Bronchial epithelial cell (primary cell): Measurements from ENCODE around the gene ASIC4. TPM values are rescaled to one million over a fixed set of nuclear protein-coding genes. Genes with fewer than 3 reads are reported as not detected.

Experiments used
- DNase-seq: peaks from one replicate; pipeline ENCODE4 v3.0.0-alpha.2; 2010; ENCODE audit warnings: low read depth
- FAIRE-seq: peaks from 2 replicates; lab custom pipeline; 2011; peaks lifted over from hg19 to GRCh38; lab: Jason Lieb, UNC
- H3K27me3 ChIP-seq: 2 replicates; pipeline ENCODE4 v1.5.1; 2011; ENCODE audit warnings: low read length; ENCODE audit not compliant: control insufficient read depth, insufficient read depth
- H3K36me3 ChIP-seq: 2 replicates; pipeline ENCODE4 v1.5.1; 2011; ENCODE audit warnings: low read length; ENCODE audit not compliant: control insufficient read depth, insufficient read depth
- H3K4me3 ChIP-seq: 2 replicates; pipeline ENCODE4 v1.5.1; 2011; ENCODE audit warnings: mild to moderate bottlenecking, low read depth, low read length, control low read depth
- total RNA-seq: library from RNA; depleted of rRNA; stranded (reverse); fragments of >200 nt; gene quantifications from 2 replicates; pipeline ENCODE4 v1.2.1, GENCODE V29; 2014
- TF ChIP-seq, protein P1 (sequence below): IDR thresholded peaks from 2 replicates; pipeline ENCODE4 v1.5.1; 2011; ENCODE audit warnings: mild to moderate bottlenecking, moderate library complexity, low read length, control low read depth, inconsistent platforms; ENCODE audit not compliant: insufficient read depth, severe bottlenecking

ASIC4 gene
- total RNA-seq, 1 donor from 2014 or later: 0.53 TPM

DNA sequence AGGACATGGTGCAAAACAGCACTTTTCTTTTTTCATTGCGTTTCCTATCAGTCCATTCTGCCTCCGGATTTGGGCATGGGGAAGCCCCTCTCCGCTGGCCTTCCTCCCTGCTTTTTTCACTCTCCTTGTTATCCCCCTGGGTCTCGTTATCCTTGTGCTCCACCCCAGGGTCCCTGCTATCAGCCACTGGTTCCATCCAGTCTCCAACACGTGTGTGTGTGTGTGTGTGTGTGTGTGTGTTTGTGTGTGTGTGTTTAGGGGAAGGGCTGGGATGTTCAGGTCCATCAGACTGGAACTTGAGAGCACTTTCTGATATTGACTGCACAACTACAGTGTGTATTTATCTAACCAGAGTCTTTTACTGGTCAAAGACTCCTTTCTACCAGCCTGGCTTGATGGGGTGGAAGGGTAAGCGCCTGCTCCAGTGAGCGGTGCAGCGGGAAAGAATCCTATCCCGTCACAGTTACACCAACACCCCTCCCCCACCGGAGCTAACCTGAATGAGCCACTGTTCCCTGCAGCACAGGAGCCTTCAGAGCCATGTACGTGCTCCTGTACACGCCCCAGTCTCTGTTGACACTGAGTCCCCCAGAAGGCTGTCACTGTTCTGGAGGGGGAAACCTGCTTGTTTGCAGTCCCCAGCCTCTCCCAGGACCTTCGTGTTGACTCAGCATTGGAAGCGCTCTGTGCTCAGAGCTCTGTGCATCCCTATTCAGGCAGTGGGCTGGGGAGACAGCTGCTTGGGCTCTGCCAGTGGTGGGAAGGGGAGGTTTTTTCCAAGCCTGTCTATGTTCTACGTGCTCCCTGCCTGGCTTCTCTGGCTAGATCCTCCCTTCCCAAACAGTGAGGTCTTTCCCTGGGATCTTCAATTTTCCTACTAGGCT is 62.5 kb downstream of the ASIC4 start:
- FAIRE-seq: peak; percentile 96
- TF ChIP-seq, protein P1, sequence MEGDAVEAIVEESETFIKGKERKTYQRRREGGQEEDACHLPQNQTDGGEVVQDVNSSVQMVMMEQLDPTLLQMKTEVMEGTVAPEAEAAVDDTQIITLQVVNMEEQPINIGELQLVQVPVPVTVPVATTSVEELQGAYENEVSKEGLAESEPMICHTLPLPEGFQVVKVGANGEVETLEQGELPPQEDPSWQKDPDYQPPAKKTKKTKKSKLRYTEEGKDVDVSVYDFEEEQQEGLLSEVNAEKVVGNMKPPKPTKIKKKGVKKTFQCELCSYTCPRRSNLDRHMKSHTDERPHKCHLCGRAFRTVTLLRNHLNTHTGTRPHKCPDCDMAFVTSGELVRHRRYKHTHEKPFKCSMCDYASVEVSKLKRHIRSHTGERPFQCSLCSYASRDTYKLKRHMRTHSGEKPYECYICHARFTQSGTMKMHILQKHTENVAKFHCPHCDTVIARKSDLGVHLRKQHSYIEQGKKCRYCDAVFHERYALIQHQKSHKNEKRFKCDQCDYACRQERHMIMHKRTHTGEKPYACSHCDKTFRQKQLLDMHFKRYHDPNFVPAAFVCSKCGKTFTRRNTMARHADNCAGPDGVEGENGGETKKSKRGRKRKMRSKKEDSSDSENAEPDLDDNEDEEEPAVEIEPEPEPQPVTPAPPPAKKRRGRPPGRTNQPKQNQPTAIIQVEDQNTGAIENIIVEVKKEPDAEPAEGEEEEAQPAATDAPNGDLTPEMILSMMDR: no peak
- Histone ChIP-seq H3K36me3 (no peaks in the 10 kb centered on the region), H3K27me3 (no peaks in the 10 kb centered on the region), H3K4me3 (no peak overlapping the region)
- peak; percentile 39 for DNase-seq

GRCh38 chr2:219578811-219579613 is 64.7 kb downstream of the ASIC4 start:
- DNase-seq (peak; percentile 57), FAIRE-seq (peak; percentile 18)
- no peaks in the 10 kb centered on the region for H3K27me3 ChIP-seq
- H3K36me3 ChIP-seq: no peaks in the 10 kb centered on the region
- H3K4me3 ChIP-seq: no peak overlapping the region
- TF ChIP-seq, protein P1: no peak

- TF ChIP-seq, protein P1: no peak
- no peak overlapping the region for H3K4me3 ChIP-seq
- no peak for DNase-seq
- no peaks in the 10 kb centered on the region for H3K36me3 ChIP-seq
- no peak for FAIRE-seq
- H3K27me3 ChIP-seq: no peaks in the 10 kb centered on the region
Measured at GRCh38 chr2:219581346-219581745, 67.1 kb downstream of the ASIC4 start.

Other genes with a start within 250 kb of the ASIC4 start
- 57.6 and 60.0 TPM in 2 replicates for gene DNAJB2, start 235.1 kb upstream of the ASIC4 start, total RNA-seq
- gene PTPRN, start 205.1 kb upstream of the ASIC4 start, total RNA-seq: 0.13 and 1.3 TPM in 2 replicates
- gene RESP18, start 181.7 kb upstream of the ASIC4 start, total RNA-seq: not detected in 2 replicates
- 50.8 and 60.4 TPM in 2 replicates for gene DNPEP, start 126.6 kb upstream of the ASIC4 start, total RNA-seq
- not detected in 2 replicates for gene DES, start 96.1 kb upstream of the ASIC4 start, total RNA-seq
- 1.8 and 2.4 TPM in 2 replicates for gene SPEG, start 79.6 kb upstream of the ASIC4 start, total RNA-seq
- gene GMPPA, start 15.6 kb upstream of the ASIC4 start, total RNA-seq: 40.3 and 49.0 TPM in 2 replicates
- gene CHPF, start 29.3 kb downstream of the ASIC4 start, total RNA-seq: 52.7 and 85.5 TPM in 2 replicates
- gene TMEM198, start 29.5 kb downstream of the ASIC4 start, total RNA-seq: under 0.01 and 0.13 TPM in 2 replicates
- gene OBSL1, start 57.1 kb downstream of the ASIC4 start, total RNA-seq: 9.2 and 15.2 TPM in 2 replicates
- gene INHA, start 57.8 kb downstream of the ASIC4 start, total RNA-seq: under 0.01 and 0.13 TPM in 2 replicates
- gene STK11IP, start 83.4 kb downstream of the ASIC4 start, total RNA-seq: 11.3 and 16.9 TPM in 2 replicates
- gene SLC4A3, start 113.1 kb downstream of the ASIC4 start, total RNA-seq: 1.6 and 3.6 TPM in 2 replicates